ENCODE measurements around the gene TMPRSS15.
"Not testable (repeated sequence)": the region's sequence is repeated elsewhere in the genome, so short reads cannot be mapped to it uniquely, and the experiment has no call there.

The TMPRSS15 gene

DNA sequence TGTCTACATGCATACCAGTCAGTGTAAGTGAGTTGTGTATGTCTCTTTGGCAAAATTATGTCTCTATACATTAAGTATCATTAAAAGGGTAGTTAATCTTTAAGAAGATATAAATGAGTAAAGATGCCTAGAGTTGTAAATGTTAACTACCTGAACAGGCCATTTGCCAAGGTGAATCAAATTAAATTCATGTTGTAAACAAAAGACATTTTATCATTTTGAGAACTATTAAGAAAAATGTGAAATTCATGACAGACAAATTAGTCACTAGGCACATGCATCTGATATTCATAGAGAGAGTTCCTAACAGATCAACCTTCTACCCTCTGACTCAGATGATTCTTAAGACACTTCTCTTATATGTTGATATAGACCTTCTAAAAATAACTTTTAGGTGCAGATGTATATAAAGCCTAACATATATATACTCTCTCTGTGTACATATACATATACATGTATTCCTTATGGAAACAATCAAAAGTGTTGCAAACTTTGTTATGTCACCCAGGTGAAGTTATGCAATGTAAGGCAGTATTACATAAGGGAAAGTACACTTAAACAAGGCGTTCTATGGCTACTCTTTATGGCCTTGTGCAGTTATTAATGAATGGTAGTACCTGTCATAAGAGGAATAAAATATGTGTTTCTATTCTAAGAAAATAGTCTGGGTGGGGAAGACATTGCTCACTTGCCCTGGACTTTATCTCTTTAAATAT, at the start of gene TMPRSS15:
Gene TMPRSS15 (minus strand): TSS at position 51 of the 716 bp plus-strand sequence. CDS start 163 bp downstream, outside the sequence.
- no peak for DNase-seq

DNA sequence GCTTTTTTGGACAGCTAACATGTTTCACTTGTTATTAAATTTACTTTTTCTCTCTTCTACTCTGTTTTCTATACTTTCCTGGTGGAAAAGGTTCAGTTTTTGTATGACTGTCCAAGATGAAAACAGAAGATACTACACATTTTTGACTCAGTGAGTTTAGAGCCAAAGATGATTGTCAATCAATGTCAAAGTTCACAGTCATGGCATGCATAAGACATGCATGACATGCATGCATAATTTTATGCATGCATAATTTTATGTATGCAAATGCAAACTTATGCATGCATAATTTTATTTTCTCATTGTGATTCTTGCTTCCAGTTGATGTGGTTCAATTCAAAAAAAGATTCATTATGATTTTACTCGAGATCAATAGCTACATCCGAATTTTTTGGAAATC, 48.1 kb upstream of the TMPRSS15 start:
- DNase-seq, result no peak

DNA sequence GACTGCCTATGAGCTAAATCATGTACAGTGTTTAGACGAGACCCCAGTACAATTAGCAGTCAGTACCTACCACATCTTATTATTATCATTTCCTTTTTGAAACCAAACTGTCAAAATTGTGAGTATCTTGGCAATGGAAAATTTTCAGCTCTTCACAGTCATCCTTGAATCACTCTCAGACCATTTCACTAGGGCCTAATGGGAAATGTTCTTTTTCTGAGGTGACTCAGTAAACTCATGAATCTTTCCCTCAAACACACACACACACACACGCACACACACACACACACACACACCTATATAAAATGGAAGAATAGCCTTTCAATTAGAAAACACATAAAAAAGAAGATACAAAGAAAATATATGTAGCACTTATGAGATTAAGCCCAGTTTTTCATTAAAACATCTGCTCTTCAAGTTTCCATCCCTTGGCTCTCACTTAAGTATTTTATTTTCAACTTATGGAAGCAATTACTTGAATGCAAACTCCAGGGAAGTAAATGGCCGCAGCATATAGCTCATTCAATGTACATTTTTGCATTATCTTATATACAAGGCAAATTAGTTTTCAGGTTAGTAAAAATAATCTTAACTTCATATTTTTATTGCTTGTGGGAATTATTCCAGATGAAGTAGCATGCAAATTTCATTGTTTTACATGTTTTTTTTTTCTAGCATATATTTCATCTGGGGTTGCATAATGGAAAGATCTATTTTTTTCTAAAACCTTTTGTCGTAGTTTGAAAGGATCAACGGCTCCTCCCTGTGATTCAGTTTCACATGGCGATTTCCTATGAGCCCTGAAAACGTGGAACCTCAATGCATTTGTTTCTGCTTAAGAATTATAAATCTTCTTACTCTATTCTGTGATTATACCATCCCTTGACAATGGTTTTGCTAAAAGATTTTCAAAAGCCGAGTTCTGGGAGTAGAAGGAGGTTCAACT, 46.3 kb upstream of the TMPRSS15 start:
- DNase-seq, result no peak

DNA sequence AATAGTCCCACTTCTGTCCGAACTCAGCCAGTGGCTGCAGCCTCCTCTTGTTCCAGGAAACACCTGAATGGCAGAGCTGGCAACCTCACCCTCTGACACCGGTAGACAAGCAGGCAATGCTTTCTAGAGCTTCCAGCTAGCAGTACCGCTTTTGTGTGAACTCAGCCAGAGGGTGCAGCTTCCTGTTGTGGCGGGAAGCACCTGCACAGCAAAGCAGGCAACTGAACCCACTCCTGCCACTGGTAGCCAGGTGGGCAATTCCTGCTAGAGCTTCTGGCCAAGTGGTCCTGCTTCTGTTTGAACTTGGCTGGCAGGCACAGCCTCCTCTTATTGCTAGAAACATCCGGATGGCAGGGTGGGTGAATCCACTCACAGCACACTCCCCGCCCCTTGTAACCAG, 40.1 kb upstream of the TMPRSS15 start:
- DNase-seq, result no peak

DNA sequence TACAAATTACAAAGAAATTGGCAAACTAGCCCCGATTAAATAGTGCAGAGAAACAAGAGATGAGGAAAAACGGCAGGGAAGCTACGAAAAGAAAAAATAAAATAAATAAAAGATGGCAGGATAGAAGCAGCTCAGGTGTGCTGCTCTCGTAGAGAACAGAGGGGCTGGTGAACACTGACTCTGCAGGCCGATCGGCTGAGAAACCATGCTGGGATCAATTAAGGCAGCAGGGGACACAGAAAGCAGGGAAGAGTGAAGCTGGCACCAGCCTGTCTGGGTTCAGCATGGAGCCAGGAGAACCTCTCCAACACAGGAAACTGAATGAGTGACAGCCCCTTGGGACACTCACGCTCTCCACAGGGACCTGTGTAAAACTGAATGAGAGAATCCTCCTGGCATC, 39.5 kb upstream of the TMPRSS15 start:
- no peak for DNase-seq

DNA sequence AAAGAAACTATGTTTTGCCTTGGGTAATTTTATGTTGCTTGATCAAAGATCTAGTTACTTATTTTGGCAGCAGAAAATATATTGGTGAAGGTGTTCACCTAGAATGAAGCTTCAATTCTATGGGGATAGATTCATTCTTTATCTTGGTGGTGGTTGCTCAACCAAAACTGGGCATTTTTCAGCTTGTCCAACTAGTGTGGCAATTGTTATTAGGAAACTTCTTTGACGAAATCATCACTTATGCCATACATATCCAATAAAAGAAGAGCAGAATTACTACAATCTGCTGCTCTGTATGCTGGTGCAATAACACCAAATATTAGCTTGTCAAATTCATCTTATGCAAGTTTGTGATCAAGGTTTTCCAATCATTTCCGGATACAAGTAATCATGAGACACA, 26.8 kb upstream of the TMPRSS15 start:
- no peak for DNase-seq

DNA sequence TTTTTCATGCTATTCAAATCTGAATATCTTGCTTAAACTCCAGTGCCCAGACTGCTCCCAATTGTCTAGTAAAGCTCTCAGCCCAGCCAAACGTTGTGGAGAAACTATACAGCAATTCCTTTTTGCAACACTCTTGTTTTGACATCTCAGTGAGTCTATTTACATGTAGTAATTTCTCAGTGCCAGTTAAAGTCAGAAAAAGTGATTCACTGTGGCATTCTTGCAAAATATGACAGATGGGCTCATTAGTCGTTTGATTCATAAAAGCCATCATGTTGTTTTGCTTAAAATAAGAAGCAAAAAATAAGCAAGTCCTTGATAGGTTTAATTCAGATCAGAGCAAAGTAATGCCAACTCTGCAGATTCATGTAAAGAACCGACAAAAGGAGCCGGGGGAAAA, 20.7 kb upstream of the TMPRSS15 start:
- no peak for DNase-seq

DNA sequence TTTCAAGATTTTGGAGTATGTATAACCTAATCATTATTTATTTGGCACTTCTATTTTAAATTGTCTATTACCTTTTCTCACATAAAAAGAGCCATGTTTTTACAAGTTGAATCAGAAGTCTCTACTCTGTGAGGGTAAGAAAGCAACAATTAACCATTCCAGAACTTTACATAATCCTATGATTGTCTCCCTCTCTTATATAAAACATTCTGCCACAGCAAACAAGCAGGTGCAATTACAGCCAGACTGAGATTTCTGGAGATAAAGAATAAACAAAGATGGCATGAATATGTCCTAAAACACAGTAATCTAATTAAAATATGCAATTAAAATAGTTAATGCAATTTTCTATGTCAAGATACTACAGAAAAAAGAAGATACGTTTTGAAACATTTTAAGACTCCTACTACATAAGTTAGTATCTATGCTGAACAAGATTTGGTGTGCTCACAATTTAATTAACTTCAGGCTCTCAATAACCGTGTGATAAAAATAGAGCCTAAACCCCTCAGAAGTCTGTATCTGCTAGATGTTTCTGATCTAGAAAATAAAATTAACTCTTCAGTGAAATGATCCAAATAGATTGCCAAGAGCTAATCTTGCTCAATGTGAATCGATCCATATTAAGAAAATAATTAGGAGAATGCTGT, 13.7 kb upstream of the TMPRSS15 start:
- DNase-seq, result no peak

DNA sequence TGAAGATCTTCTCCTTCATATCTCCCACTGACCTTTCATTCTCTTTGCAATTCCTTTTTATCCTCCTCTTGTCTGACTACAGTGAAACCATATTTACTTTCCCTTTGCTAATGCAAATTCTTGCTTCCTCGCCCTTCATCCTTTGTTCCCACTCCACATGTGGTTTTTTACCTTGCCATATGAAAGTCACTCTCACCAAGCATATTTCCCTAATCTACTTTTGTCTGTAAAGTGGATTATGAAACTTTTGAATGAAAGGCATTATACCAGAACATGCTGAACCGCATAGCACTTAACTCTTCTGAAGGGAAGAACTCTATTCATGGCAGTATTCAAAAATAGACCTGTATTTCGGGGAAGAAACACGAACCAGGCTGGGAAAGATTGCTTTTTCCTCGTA, 8.0 kb upstream of the TMPRSS15 start:
- DNase-seq, result no peak

DNA sequence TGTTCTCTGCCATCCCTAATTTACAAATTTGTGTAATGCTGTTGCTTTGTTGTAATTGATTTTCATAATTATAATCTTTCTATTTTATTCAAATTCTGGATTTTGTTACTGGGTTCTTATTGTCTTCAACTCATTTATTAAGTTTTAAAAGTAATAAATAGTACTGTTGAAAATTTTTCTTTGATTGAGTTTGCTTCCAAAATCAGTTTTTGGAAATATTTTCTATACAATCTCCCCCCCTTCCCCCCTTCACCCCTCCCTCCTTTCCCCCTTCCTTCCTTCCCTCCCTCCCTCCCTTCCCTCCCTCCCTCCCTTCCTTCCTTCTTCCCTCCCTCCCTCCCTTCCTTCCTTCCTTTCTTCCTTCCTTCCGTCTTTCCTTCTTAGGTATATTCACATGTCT, 6.0 kb upstream of the TMPRSS15 start:
- no peak for DNase-seq

DNA sequence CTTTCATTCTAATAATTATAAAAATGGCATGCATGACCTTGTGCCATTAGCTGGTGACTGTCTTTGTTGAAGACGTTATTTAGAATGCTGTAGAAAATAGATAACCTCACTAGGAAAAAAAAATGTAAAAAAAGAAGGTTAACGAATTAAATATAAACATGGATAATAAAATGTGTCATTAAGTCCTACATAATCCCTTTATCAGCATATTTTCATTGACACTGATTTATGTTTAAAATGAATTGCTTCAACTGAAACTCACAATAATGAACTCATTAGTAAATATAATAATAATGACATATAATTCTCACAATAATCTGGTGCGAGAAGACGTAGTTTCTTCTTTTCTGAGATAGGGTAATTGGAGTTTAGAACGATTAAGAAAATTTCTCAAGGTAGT, 4.7 kb downstream of the TMPRSS15 start:
- no peak for DNase-seq

DNA sequence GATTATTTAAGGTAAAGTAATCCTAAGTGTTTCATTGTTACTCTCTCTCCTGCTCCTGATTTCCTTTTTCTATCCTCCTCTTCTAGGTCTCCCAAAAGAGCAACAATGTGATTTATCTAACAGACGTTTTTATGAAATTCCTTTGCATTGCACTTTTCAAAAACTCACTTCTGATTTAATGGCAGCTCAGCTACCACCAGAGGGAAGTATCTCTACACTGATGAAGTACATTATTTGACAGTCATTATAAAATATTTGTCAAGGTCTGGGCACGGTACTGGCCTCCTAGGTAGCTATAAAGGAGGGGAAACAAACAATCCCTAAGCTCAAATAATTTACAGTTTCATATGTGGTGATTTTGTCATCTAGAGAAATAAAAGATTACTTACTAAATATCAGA, 15.6 kb downstream of the TMPRSS15 start:
- no peak for DNase-seq

DNA sequence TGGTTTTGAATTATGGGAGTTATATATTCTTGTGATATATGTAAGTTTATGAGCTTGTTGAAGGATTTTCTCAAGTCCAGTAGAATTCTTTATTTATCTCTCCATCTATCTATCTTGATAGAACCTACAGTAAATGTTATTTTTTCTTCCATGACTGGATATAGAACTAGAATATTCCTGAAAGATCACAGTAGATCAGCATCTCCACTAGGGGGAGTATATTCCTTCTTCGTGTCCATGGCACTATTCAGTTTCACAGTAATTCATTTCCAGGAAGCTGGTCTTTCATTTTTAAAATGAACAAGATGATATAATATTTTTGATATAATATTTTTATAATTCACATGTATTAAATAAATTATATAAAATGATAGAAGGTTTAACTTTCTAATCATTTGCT, 18.8 kb downstream of the TMPRSS15 start:
- no peak for DNase-seq

DNA sequence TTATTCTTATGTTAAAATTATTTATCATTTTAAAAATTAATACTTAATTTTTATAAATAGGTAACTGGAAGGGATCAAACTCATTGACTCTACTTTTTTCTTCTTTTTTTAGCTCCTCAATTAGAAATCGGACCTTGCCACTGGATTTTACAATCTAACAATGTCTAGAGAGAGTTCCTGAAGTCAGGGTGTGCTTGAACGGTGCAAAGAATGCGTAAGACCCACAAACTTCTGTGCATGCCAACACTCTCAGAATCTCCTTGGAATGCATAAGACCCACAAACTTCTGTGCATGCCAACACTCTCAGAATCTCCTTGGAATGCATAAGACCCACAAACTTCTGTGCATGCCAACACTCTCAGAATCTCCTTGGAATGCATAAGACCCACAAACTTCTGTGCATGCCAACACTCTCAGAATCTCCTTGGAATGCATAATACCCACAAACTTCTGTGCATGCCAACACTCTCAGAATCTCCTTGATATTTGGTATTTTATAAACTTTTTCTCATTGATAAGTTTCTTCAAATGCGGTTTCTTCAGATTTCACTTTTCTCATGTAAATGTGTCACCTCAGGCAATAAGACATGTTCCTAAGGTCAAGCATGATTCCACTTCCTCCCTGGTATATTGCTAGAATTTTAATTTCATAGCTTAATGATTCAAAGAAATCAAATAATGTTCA, 20.5 kb downstream of the TMPRSS15 start:
- DNase-seq, result not testable (repeated sequence)

DNA sequence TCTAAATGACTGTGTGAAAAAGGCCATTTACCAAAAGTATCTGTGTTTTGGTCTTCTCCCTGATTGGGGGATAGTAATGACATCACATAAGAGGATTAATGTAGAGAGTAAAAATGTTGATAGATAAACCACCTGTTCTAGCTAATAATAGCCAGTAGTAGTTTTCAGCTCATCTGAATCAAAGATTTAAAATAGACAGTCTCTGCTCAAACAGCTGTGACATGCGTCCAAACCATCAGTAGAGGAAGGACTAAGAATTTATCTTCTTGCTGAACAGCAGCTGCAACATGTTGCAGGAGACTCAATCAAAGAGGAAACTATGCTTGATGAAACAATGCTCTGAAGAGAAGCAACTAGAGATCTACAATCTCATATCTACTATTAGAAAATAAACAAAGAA, 21.4 kb downstream of the TMPRSS15 start:
- no peak for DNase-seq

DNA sequence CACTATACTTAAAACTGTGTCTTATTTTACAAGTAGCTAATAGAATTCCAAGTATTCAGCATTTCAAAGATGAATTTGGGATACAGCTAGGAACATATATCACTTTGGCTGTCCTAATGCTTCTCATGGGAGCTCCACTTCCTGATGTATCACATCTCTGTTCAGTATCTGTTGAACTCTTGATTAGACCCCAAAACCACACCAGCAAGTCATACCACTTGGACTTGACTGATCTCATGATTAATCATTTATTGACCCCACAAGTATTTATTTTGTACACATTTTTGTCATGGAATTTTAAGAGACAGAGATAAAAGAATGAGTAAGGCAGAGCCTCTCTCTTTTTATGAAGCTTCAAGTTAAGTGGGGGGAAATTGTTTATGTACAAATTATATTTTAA, 30.0 kb downstream of the TMPRSS15 start:
- no peak for DNase-seq

DNA sequence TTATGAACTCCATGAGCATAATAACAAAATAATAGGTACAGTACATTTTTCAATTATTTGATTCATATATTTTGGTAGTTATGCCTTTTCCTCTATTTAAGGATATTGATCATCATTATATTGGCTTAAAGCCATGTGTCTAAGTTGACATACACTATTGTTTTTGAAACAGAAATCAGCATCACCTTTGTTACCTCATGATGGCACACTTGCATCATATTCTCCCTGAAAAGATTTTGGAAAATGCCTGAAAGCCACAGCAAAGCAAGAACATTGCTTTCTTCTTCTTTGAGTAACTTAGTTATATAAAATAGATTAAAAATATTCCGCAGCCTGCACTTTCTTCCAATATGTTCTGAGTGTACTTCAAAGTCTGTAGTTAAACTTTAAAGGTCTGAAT, 33.3 kb downstream of the TMPRSS15 start:
- DNase-seq, result no peak

DNA sequence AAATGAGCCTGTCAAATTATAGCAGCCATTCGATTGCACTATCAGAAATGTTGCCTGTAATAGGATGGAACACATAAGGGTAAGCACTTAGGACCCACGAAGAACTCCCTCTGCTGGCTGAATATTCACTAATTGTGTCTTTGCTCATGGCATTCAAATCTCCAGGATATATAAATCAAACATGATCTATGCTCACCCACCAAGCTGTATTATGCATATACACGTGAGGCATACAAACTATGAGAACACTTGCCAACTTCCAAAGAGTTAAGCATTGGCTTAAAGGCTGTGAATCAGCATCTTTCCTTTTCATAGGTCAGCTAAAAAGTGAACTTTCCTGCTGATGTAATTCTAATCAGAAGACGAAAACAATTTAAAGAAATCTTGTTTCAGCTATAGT, 34.5 kb downstream of the TMPRSS15 start:
- no peak for DNase-seq

DNA sequence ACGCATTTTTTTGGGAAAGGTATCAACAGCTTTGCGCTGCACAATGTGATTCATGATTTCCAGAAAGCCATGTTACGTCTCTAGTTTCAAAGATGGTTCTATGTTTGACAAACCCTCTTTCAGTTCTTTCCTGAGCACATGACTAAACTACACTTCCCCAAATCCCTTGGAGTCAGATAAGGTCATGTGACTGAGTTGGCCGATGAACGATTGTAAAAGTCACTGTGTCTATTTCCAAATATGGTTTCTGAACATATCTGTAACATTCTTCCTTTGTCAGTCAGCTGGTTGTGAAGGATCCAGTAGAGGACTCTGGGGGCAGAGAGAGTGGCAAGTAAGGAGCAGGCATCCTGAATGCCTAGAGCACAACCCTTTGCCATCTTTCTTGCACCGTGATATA, 35.4 kb downstream of the TMPRSS15 start:
- no peak for DNase-seq

DNA sequence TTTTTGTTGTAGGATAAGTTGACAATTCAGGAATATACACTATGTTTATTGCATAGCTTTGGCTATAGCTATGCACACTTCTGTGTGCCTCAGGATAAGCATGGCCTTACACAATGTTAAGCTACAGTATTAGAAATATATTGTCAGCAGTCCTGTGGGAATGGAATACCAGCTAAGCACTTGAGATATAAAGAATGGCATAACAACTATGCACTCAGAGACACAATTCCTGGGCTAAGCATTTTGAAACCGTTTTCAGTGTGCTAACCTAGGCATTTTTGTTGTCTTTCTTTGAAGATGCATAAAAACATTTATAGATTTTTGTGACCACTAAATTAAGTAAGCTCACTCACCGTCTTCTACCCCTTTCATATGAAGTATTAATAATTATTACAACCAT, 46.8 kb downstream of the TMPRSS15 start:
- DNase-seq, result no peak

DNA sequence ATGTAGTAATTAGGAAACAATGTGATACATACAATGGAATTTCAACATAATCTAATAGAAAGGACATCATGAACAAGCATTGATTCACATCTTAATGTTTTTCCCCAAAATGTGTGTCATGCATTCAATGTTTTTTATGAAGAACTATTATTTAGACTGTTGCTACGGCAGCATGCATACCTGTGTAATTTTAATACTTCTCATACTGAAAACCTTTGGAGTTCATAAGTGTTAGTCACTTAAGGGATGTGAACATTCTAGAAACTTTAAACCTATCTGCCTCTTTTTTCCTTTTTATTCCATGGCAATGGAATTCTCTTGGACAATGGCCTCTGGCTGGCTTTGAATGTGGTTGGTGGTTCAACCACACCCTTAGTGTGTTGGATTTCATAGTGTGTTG, 48.6 kb downstream of the TMPRSS15 start:
- DNase-seq, result no peak

DNA sequence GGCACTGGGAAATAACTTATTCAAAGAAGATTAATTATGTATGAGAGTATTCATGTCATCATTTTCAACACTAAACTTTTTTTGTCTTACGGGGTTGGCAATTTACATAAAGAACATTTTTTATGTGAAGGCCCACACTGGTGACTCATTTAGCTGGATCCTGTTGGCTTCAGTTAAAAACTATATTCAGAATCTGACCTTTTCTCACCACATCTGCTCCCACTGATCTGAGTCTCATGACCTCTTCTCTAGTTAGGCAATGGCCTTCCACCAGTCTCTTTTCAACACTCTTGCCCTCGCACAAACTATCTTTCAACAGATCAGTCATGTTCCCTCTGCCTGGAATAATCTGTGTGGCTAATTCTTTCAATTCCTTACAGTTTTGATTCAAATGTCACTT, 53.4 kb downstream of the TMPRSS15 start:
- DNase-seq, result no peak

DNA sequence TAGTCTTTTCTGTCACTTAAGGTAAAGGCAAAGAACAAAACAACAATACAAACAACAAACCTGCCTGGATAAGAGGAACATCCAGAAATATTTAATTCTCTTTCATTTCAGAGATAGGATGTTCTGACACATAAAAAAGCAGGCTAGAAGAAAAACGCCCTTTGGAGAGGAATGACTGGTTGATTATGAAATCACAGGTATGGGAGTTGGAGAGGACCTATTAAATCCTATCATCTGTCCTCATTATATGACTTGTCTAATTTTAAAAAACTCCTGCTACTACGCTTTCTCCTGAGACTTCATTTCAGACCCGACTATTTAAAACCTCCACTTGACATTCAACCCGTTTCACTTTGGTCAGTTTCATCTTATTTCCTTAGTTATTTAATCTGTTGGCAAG, 54.1 kb downstream of the TMPRSS15 start:
- DNase-seq, result no peak

Data from cortex of kidney (tissue), 1 donor.